Neural cell (in vitro differentiated cells): ENCODE measurements around the gene FAM72D.
"Not testable (repeated sequence)": the region's sequence is repeated elsewhere in the genome, so short reads cannot be mapped to it uniquely, and the experiment has no call there.

Experiments
- CTCF ChIP-seq: fragments of 450-650 bp; IDR thresholded peaks from 2 replicates; pipeline ENCODE4 v1.5.1; 2014; ENCODE audit warnings: antibody characterized with exemption, mild to moderate bottlenecking, moderate library complexity; ENCODE audit not compliant: poor library complexity, severe bottlenecking
- EP300 ChIP-seq: fragments of 450-650 bp; conservative IDR thresholded peaks from 2 replicates; pipeline ENCODE4 v1.6.1; 2014; ENCODE audit warnings: antibody characterized with exemption, mild to moderate bottlenecking, moderate library complexity; ENCODE audit not compliant: poor library complexity, severe bottlenecking
- EZH2 ChIP-seq: fragments of 200-600, 300-800 bp; shearing (Covaris generic), sonication (generic); IDR thresholded peaks from 2 replicates; pipeline ENCODE4 v1.6.1; 2014; ENCODE audit warnings: antibody characterized with exemption, low read length, borderline replicate concordance, mild to moderate bottlenecking; ENCODE audit not compliant: insufficient read depth, poor library complexity, severe bottlenecking
- MXI1 ChIP-seq: fragments of 450-650 bp; conservative IDR thresholded peaks from 2 replicates; pipeline ENCODE4 v1.6.1; 2014; ENCODE audit warnings: antibody characterized with exemption, mild to moderate bottlenecking; ENCODE audit not compliant: poor library complexity, severe bottlenecking
- POLR2AphosphoS5 ChIP-seq: IDR thresholded peaks from 2 replicates; pipeline ENCODE4 v1.6.1; 2012
- RAD21 ChIP-seq: fragments of 450-650 bp; conservative IDR thresholded peaks from 2 replicates; pipeline ENCODE4 v1.6.1; 2014; ENCODE audit warnings: antibody characterized with exemption, mild to moderate bottlenecking, moderate library complexity
- SMC3 ChIP-seq: fragments of 450-650 bp; conservative IDR thresholded peaks from 2 replicates; pipeline ENCODE4 v1.6.1; 2014; ENCODE audit warnings: antibody characterized with exemption, mild to moderate bottlenecking, moderate library complexity; ENCODE audit not compliant: poor library complexity
- TAF1 ChIP-seq: IDR thresholded peaks from 2 replicates; pipeline ENCODE4 v1.6.1; 2012; ENCODE audit warnings: low read depth
- TF ChIP-seq, protein P1 (sequence below): IDR thresholded peaks from 2 replicates; pipeline ENCODE4 v1.6.1; 2012; ENCODE audit warnings: borderline replicate concordance

GRCh38 chr1:145111674-145112073, 15.9 kb downstream of the FAM72D start:
- not testable (repeated sequence) for TF ChIP-seq CTCF, POLR2AphosphoS5, SMC3, MXI1, EZH2, RAD21, EP300, TAF1
- TF ChIP-seq, protein P1, sequence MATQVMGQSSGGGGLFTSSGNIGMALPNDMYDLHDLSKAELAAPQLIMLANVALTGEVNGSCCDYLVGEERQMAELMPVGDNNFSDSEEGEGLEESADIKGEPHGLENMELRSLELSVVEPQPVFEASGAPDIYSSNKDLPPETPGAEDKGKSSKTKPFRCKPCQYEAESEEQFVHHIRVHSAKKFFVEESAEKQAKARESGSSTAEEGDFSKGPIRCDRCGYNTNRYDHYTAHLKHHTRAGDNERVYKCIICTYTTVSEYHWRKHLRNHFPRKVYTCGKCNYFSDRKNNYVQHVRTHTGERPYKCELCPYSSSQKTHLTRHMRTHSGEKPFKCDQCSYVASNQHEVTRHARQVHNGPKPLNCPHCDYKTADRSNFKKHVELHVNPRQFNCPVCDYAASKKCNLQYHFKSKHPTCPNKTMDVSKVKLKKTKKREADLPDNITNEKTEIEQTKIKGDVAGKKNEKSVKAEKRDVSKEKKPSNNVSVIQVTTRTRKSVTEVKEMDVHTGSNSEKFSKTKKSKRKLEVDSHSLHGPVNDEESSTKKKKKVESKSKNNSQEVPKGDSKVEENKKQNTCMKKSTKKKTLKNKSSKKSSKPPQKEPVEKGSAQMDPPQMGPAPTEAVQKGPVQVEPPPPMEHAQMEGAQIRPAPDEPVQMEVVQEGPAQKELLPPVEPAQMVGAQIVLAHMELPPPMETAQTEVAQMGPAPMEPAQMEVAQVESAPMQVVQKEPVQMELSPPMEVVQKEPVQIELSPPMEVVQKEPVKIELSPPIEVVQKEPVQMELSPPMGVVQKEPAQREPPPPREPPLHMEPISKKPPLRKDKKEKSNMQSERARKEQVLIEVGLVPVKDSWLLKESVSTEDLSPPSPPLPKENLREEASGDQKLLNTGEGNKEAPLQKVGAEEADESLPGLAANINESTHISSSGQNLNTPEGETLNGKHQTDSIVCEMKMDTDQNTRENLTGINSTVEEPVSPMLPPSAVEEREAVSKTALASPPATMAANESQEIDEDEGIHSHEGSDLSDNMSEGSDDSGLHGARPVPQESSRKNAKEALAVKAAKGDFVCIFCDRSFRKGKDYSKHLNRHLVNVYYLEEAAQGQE: not testable (repeated sequence)
